ENCODE measurements around the gene ETHE1. TPM values are rescaled to one million over a fixed set of nuclear protein-coding genes. Genes with fewer than 3 reads are reported as not detected.

Gene ETHE1
- total RNA-seq, 2 experiments from 2014 or later, result 1.7 to 6.4 TPM

GRCh38 chr19:43502419-43502976, 24.5 kb downstream of the ETHE1 start:
- ChIA-PET CTCF (ENCODE audit: unreplicated experiment) (no interaction called here), POLR2A (interaction anchor here (0.5 to 0.6 kb wide), 2 partner anchors 32 to 710 kb away, joined by 3 read pairs; no protein-coding TSS in a partner anchor)
- H3K36me3 ChIP-seq (ENCODE audit: insufficient read depth, low read length), result no peaks in the 10 kb centered on the region
- no TSS peak for BruUV-seq (replicated peaks)
- no peaks in the 10 kb centered on the region for H3K79me2 ChIP-seq (ENCODE audit: insufficient read depth, low read depth, low read length)
- no peak overlapping the region for H3K4me2 ChIP-seq (ENCODE audit: low read length)
- no peaks in the 10 kb centered on the region for H4K20me1 ChIP-seq (ENCODE audit: insufficient read depth, low read length)
- DNase-seq (ENCODE audit: low spot score), result no peak
- no peak overlapping the region for H3K27ac ChIP-seq (ENCODE audit: low read depth, low read length, poor library complexity, severe bottlenecking)
- H3K9me3 ChIP-seq (ENCODE audit: low read length), result no peaks in the 10 kb centered on the region
- H2AFZ ChIP-seq (ENCODE audit: low read length), result no peak overlapping the region
- intact Hi-C loops (cut with micrococcal nuclease; ENCODE audit: unreplicated experiment), result no loop called here
- peaks cover 16% of the 10 kb centered on the region for H3K4me1 ChIP-seq (ENCODE audit: insufficient read depth, low read length, poor library complexity, severe bottlenecking)
- H3K9me2 ChIP-seq (ENCODE audit: insufficient read depth, low read length), result no peaks in the 10 kb centered on the region
- no peak for TF ChIP-seq EZH2phosphoT487 (IDR thresholded peaks at IDR 0.05; ENCODE audit: borderline replicate concordance, low read depth, low read length)
- TF ChIP-seq, protein P1, sequence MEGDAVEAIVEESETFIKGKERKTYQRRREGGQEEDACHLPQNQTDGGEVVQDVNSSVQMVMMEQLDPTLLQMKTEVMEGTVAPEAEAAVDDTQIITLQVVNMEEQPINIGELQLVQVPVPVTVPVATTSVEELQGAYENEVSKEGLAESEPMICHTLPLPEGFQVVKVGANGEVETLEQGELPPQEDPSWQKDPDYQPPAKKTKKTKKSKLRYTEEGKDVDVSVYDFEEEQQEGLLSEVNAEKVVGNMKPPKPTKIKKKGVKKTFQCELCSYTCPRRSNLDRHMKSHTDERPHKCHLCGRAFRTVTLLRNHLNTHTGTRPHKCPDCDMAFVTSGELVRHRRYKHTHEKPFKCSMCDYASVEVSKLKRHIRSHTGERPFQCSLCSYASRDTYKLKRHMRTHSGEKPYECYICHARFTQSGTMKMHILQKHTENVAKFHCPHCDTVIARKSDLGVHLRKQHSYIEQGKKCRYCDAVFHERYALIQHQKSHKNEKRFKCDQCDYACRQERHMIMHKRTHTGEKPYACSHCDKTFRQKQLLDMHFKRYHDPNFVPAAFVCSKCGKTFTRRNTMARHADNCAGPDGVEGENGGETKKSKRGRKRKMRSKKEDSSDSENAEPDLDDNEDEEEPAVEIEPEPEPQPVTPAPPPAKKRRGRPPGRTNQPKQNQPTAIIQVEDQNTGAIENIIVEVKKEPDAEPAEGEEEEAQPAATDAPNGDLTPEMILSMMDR (conservative IDR thresholded peaks at IDR 0.05; ENCODE audit: low read length), result no peak
- no peak overlapping the region for H3K4me3 ChIP-seq (ENCODE audit: low read depth, low read length, poor library complexity, severe bottlenecking)

GRCh38 chr19:43501661-43502418, 25.2 kb downstream of the ETHE1 start:
- Histone ChIP-seq H3K4me1 (ENCODE audit: insufficient read depth, low read length, poor library complexity, severe bottlenecking) (peaks cover 16% of the 10 kb centered on the region), H3K27ac (ENCODE audit: low read depth, low read length, poor library complexity, severe bottlenecking) (no peak overlapping the region), H3K4me3 (ENCODE audit: low read depth, low read length, poor library complexity, severe bottlenecking) (no peak overlapping the region), H2AFZ (ENCODE audit: low read length) (no peak overlapping the region), H3K4me2 (ENCODE audit: low read length) (no peak overlapping the region), H3K9me3 (ENCODE audit: low read length) (no peaks in the 10 kb centered on the region), H3K79me2 (ENCODE audit: insufficient read depth, low read depth, low read length) (no peaks in the 10 kb centered on the region), H3K9me2 (ENCODE audit: insufficient read depth, low read length) (no peaks in the 10 kb centered on the region), H4K20me1 (ENCODE audit: insufficient read depth, low read length) (no peaks in the 10 kb centered on the region), H3K36me3 (ENCODE audit: insufficient read depth, low read length) (no peaks in the 10 kb centered on the region)
- no TSS peak for BruUV-seq (replicated peaks)
- POLR2A ChIA-PET, result interaction anchor here (0.5 to 0.6 kb wide), 2 partner anchors 32 to 711 kb away, joined by 3 read pairs; no protein-coding TSS in a partner anchor
- intact Hi-C loops (cut with micrococcal nuclease; ENCODE audit: unreplicated experiment), result no loop called here
- DNase-seq (ENCODE audit: low spot score), result no peak
- TF ChIP-seq, protein P1 (conservative IDR thresholded peaks at IDR 0.05; ENCODE audit: low read length), result no peak
- TF ChIP-seq EZH2phosphoT487 (IDR thresholded peaks at IDR 0.05; ENCODE audit: borderline replicate concordance, low read depth, low read length), result no peak
- CTCF ChIA-PET (ENCODE audit: unreplicated experiment), result interaction anchor here (0.9 kb wide), 1 partner anchor 38 kb away, joined by 10 read pairs; no protein-coding TSS in a partner anchor

DNA sequence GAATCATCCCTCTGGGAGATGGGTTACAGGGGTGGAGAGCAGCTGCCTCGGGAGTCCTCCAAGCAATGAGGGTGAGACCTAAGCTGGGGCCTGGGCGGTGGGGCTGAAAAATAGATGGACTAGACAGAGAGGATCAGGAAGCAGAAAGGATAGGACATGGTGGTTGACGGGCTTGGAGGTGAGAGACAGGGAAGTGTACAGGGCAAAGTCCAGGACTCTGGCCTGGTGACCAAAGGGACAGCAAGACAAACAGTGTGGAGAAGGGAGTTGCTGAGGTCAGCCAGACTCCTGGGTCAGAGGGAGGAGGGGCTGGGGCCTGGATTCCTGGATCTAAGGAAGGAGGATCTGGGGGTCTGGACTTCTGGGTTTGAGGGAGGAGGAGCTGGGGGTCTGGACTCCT, 28.0 kb downstream of the ETHE1 start:
- H4K20me1 ChIP-seq (ENCODE audit: insufficient read depth, low read length), result no peaks in the 10 kb centered on the region
- H3K79me2 ChIP-seq (ENCODE audit: insufficient read depth, low read depth, low read length), result no peaks in the 10 kb centered on the region
- POLR2A ChIA-PET, result no interaction called here
- no peak overlapping the region for H3K4me2 ChIP-seq (ENCODE audit: low read length)
- no peaks in the 10 kb centered on the region for H3K9me2 ChIP-seq (ENCODE audit: insufficient read depth, low read length)
- DNase-seq (ENCODE audit: low spot score), result no peak
- H3K4me3 ChIP-seq (ENCODE audit: low read depth, low read length, poor library complexity, severe bottlenecking), result no peak overlapping the region
- H3K27ac ChIP-seq (ENCODE audit: low read depth, low read length, poor library complexity, severe bottlenecking), result no peak overlapping the region
- no peak overlapping the region for H2AFZ ChIP-seq (ENCODE audit: low read length)
- intact Hi-C loops (cut with micrococcal nuclease; ENCODE audit: unreplicated experiment), result no loop called here
- CTCF ChIA-PET (ENCODE audit: unreplicated experiment), result no interaction called here
- H3K9me3 ChIP-seq (ENCODE audit: low read length), result no peaks in the 10 kb centered on the region
- BruUV-seq (replicated peaks), result no TSS peak
- TF ChIP-seq EZH2phosphoT487 (IDR thresholded peaks at IDR 0.05; ENCODE audit: borderline replicate concordance, low read depth, low read length), result no peak
- TF ChIP-seq, protein P1 (conservative IDR thresholded peaks at IDR 0.05; ENCODE audit: low read length), result no peak
- no peaks in the 10 kb centered on the region for H3K36me3 ChIP-seq (ENCODE audit: insufficient read depth, low read length)
- H3K4me1 ChIP-seq (ENCODE audit: insufficient read depth, low read length, poor library complexity, severe bottlenecking), result peaks cover 6% of the 10 kb centered on the region

Data from OCI-LY7 (cell line).